Thoracic aorta (tissue), 2 donors: ENCODE results near the gene DDX51. TPM values are rescaled to one million over a fixed set of nuclear protein-coding genes. Genes with fewer than 3 reads are reported as not detected.
A peak's percentile ranks its signal among the peaks of the same experiment; 100 is the strongest.

Experiments
- ATAC-seq: fragments of 150-250 bp; one replicate; pipeline ENCODE4 v1.8.0; 2017; ENCODE audit warnings: low read depth; ENCODE audit not compliant: insufficient number of reproducible peaks, low FRiP score
- DNase-seq: peaks from one replicate; pipeline ENCODE4 v3.0.0-alpha.2; 2020; ENCODE audit warnings: low spot score
- H3K27ac ChIP-seq, 2 donors: fragments of 200-600 bp; sonication (generic); 1 replicate in 1 of 2; 2 replicates in 1 of 2; pipeline ENCODE4 v1.5.1; 2016; ENCODE audit warnings: mild to moderate bottlenecking in 2 of 2, moderate library complexity in 2 of 2
- H3K27me3 ChIP-seq: fragments of 200-600 bp; sonication (generic); replicated peaks from 2 replicates; pipeline ENCODE4 v1.6.0; 2016; ENCODE audit warnings: mild to moderate bottlenecking; ENCODE audit not compliant: insufficient read depth
- H3K36me3 ChIP-seq: fragments of 200-600 bp; sonication (generic); one replicate; pipeline ENCODE4 v1.5.1; 2016
- H3K4me1 ChIP-seq, 2 donors: fragments of 200-600 bp; sonication (generic); 1 replicate in 1 of 2; 2 replicates in 1 of 2; pipeline versions ENCODE4 v1.5.1 to v1.6.0; 2016; ENCODE audit warnings: low read depth in 2 of 2, mild to moderate bottlenecking in 1 of 2; ENCODE audit not compliant: control insufficient read depth in 1 of 2
- H3K4me3 ChIP-seq: fragments of 200-600 bp; sonication (generic); 2 replicates; pipeline ENCODE4 v1.5.1; 2016; ENCODE audit warnings: mild to moderate bottlenecking
- H3K9me3 ChIP-seq: fragments of 200-600 bp; sonication (generic); 2 replicates; pipeline ENCODE4 v1.5.1; 2016
- CTCF ChIP-seq: fragments of 200-600 bp; sonication (generic); IDR thresholded peaks from one replicate; pipeline ENCODE4 v1.5.1; 2019; ENCODE audit warnings: antibody characterized with exemption
- total RNA-seq, 2 donors: library from RNA; depleted of rRNA; stranded (reverse); fragments of >200 nt; gene quantifications; one replicate each; pipeline versions ENCODE4 v1.1.0 to v1.2.3, GENCODE V29; 2016

The DDX51 gene
- total RNA-seq, 2 donors from 2014 or later: 9.7 to 24.8 TPM

GRCh38 chr12:132171293-132171967 is 27.3 kb upstream of the DDX51 start:
- no peak for TF ChIP-seq CTCF
- Histone ChIP-seq H3K4me1 (no peaks in the 10 kb centered on the region), H3K4me3 (no peak overlapping the region), H3K27me3 (no peaks in the 10 kb centered on the region), H3K9me3 (no peaks in the 10 kb centered on the region), H3K27ac (no peak overlapping the region), H3K36me3 (no peaks in the 10 kb centered on the region)
- ATAC-seq (no peak), DNase-seq (no peak)

DNA sequence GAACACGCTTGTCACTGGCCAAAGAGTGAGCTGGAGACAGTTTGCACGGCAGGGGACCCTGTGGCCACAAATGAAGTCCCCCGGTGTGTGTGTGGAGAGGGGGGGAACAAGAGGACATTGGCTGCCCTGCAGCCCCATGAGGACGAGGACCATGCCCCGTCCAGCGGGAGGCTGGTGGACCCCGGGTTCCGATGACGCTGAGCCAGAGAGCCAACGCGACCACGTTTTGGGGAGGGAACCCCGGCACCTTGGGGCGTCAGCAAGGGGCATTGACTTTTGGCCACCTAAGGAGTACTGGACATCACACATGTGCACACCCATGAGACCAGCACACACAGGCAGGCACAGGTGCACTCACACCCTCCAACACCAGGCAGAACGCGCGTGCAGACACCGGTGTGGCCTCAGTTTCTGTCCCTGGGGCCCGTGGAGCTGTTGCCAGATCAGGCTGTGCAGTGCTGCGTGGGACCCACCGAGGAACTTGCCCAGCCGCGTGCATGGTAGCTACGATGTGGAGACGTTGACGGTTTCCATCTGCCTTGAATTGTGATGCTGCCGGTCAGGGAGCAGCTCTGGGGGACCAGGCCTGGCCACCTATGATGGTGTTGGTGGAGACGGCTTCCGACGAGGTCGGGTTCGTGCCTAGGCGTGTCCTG is 26.6 kb upstream of the DDX51 start:
- Histone ChIP-seq H3K27ac (no peak overlapping the region), H3K4me3 (no peak overlapping the region), H3K36me3 (no peaks in the 10 kb centered on the region), H3K9me3 (no peaks in the 10 kb centered on the region), H3K4me1 (no peaks in the 10 kb centered on the region), H3K27me3 (no peaks in the 10 kb centered on the region)
- no peak for ATAC-seq
- no peak for TF ChIP-seq CTCF
- no peak for DNase-seq

- no peak for TF ChIP-seq CTCF
- ATAC-seq (no peak), DNase-seq (no peak)
- Histone ChIP-seq H3K36me3 (no peaks in the 10 kb centered on the region), H3K4me3 (no peak overlapping the region), H3K27ac (no peak overlapping the region), H3K27me3 (no peaks in the 10 kb centered on the region), H3K9me3 (no peaks in the 10 kb centered on the region), H3K4me1 (no peaks in the 10 kb centered on the region)
Measured at GRCh38 chr12:132170094-132170636, 26.0 kb upstream of the DDX51 start.

DNA sequence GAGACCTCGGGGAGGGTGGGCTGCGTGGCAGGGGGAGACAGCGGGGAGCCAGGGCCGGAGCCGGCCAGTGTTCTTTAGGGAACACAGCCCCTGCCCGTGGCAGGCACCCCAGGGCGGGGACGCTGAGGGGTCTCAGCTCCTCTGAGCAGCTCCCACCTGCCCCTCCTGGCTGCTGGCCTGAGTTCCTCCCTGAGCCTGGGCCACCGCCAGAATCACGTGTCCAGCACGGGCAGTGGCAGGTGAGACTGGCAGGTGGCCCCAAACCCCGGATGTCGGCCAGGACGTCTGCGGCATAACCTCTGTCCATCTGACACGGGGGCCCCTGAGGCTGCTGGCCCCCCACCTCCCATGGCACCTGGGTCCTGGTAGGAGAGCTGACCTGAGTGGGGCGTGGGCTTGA is 25.3 kb upstream of the DDX51 start:
- H3K27me3 ChIP-seq: no peaks in the 10 kb centered on the region
- H3K27ac ChIP-seq: peak overlapping the region in 1 of 2 donors; percentile 12
- no peaks in the 10 kb centered on the region for H3K36me3 ChIP-seq
- ATAC-seq (no peak), DNase-seq (no peak)
- no peak for TF ChIP-seq CTCF
- H3K9me3 ChIP-seq: no peaks in the 10 kb centered on the region
- no peaks in the 10 kb centered on the region for H3K4me1 ChIP-seq
- no peak overlapping the region for H3K4me3 ChIP-seq

DNA sequence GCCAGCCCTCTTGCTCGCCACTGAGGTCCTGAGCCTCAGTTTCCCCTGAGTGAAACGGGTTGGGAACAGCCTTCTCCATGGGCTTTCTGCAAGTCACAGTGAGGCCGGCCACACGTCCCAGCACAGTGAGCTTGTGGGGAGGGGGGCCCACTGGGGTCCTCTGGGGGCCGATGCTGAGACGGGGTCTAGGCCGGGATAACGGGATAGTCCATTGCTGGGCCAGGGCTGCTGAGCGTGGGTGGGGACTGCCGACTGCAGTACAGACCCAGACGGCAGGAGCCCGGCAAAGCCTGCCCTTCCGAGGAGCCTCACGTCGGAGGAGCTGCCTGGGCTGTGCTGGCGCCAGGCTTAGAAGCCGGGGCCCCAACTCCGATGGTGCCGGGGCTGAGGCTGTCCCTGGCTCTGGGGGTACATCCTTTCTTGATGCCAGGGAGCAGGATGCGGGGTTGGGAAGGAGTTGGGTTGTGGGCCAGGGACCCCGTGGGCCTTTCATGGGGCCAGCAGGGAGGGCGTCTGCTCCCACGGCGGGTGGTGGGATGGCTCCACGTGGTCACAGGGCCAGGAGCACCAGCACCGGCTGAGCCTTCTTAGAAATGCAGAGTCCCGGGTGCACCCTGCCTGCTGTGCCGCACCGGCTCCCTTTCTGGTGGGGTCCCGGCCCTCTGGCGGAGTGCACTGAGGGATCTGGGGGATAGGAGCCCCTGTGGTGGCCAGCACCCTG is 24.4 kb upstream of the DDX51 start:
- H3K27me3 ChIP-seq: no peaks in the 10 kb centered on the region
- H3K27ac ChIP-seq: no peak overlapping the region
- no peaks in the 10 kb centered on the region for H3K36me3 ChIP-seq
- H3K4me3 ChIP-seq: no peak overlapping the region
- H3K9me3 ChIP-seq: no peaks in the 10 kb centered on the region
- peaks cover 0 to under 1% of the 10 kb centered on the region in 2 donors for H3K4me1 ChIP-seq
- TF ChIP-seq CTCF: no peak
- ATAC-seq (no peak), DNase-seq (no peak)
